HCT116 (cell line): ENCODE data around the gene ATP8A2. TPM values are rescaled to one million over a fixed set of nuclear protein-coding genes. Genes with fewer than 3 reads are reported as not detected.

Experiments
- ATAC-seq: fragments of 200-7000 bp; cut with Tn5 transposase; 2 replicates; pipeline ENCODE4 v1.9.1; 2020; ENCODE audit warnings: mild to moderate bottlenecking, moderate library complexity
- BruUV-seq: library from RNA; stranded (reverse); fragments of 400-500 nt; replicated peaks from 2 replicates; lab custom pipeline; 2021; lab: Mats Ljungman, UMichigan
- CTCF ChIA-PET: fragments of 300-600 bp; sonication (Branson Sonifier 250); formaldehyde crosslinking; loops from one replicate; lab custom pipeline; 2021; ENCODE audit warnings: antibody characterized with exemption; lab: Charles Lee
- POLR2A ChIA-PET: fragments of 300-600, 350-600 bp; sonication (Branson Sonifier 250); formaldehyde crosslinking; loops from one replicate; lab custom pipeline; 2021; ENCODE audit warnings: antibody characterized with exemption; lab: Charles Lee
- RAD21 ChIA-PET, 2 experiments: fragments of 300-600 bp; sonication (Branson Sonifier 250); formaldehyde crosslinking; loops; one replicate each; lab custom pipeline; 2023; ENCODE audit warnings: low total read pairs in 2 of 2; ENCODE audit not compliant: uncharacterized antibody in 2 of 2, unreplicated experiment in 2 of 2, low non-redundant PET in 1 of 2; lab: Charles Lee
- DNase-seq: peaks from one replicate; pipeline ENCODE4 v3.0.0-alpha.2; 2010; ENCODE audit warnings: low read depth, low spot score
- H2AFZ ChIP-seq: fragments of 200-600 bp; shearing (Covaris generic), sonication (generic); 2 replicates; pipeline ENCODE4 v1.6.1; 2017; ENCODE audit warnings: low read depth, mixed run types, mixed read lengths, antibody characterized with exemption, low read length; ENCODE audit not compliant: poor library complexity, severe bottlenecking
- H3K27ac ChIP-seq: 2 replicates; pipeline ENCODE4 v1.5.1; 2012; ENCODE audit warnings: low read depth, low read length
- H3K27me3 ChIP-seq: fragments of 200-600 bp; sonication (generic); 2 replicates; pipeline ENCODE4 v1.6.1; 2016; ENCODE audit warnings: mixed run types, low read length, mixed read lengths; ENCODE audit not compliant: insufficient read depth
- H3K36me3 ChIP-seq, 2 experiments: fragments of 200-500 bp in 1 of 2; fragments of 200-600 bp in 1 of 2; sonication (Bioruptor generic) in 1 of 2; sonication (generic) in 1 of 2; 2 replicates each; pipeline versions ENCODE4 v1.5.1 to v1.6.1; 2014 to 2016; ENCODE audit warnings: low read length in 2 of 2, inconsistent platforms in 1 of 2, mixed read lengths in 1 of 2, mixed run types in 1 of 2; ENCODE audit not compliant: insufficient read depth in 2 of 2, control insufficient read depth in 1 of 2
- H3K4me1 ChIP-seq, 2 experiments: fragments of 200-600 bp in 1 of 2; sonication (generic) in 1 of 2; 2 replicates each; pipeline versions ENCODE4 v1.5.1 to v1.6.1; 2012 to 2017; ENCODE audit warnings: low read length in 2 of 2, inconsistent platforms in 1 of 2, mild to moderate bottlenecking in 1 of 2, mixed read lengths in 1 of 2, mixed run types in 1 of 2, moderate library complexity in 1 of 2; ENCODE audit not compliant: insufficient read depth in 2 of 2, control insufficient read depth in 1 of 2
- H3K4me2 ChIP-seq: fragments of 200-600 bp; sonication (generic); 2 replicates; pipeline ENCODE4 v1.6.1; 2017; ENCODE audit warnings: mixed run types, low read length, mixed read lengths
- H3K4me3 ChIP-seq, 2 experiments: fragments of 200-600 bp in 1 of 2; sonication (generic) in 1 of 2; replicated peaks in 1 of 2; 2 replicates each; pipeline ENCODE4 v1.5.1; 2011 to 2016; ENCODE audit warnings: low read length in 2 of 2, control low read depth in 1 of 2, low read depth in 1 of 2, mild to moderate bottlenecking in 1 of 2, mixed read lengths in 1 of 2, mixed run types in 1 of 2
- H3K79me2 ChIP-seq: fragments of 200-600 bp; sonication (generic); 2 replicates; pipeline ENCODE4 v1.6.1; 2017; ENCODE audit warnings: mild to moderate bottlenecking, mixed run types, low read length, moderate library complexity, mixed read lengths; ENCODE audit not compliant: insufficient read depth
- H3K9ac ChIP-seq: fragments of 200-600 bp; sonication (generic); 2 replicates; pipeline ENCODE4 v1.6.1; 2016; ENCODE audit warnings: low read length, mixed read lengths
- H3K9me2 ChIP-seq: fragments of 200-600 bp; sonication (generic), shearing (Covaris generic); 2 replicates; pipeline ENCODE4 v1.6.1; 2017; ENCODE audit warnings: mixed run types, mild to moderate bottlenecking, moderate library complexity; ENCODE audit not compliant: insufficient read depth
- H3K9me3 ChIP-seq, 2 experiments: fragments of 200-500 bp in 1 of 2; fragments of 200-600 bp in 1 of 2; sonication (Bioruptor generic) in 1 of 2; sonication (generic) in 1 of 2; 2 replicates each; pipeline ENCODE4 v1.6.1; 2014 to 2017; ENCODE audit warnings: low read length in 2 of 2, mixed read lengths in 2 of 2, inconsistent platforms in 1 of 2, low read depth in 1 of 2, mild to moderate bottlenecking in 1 of 2, mixed run types in 1 of 2, moderate library complexity in 1 of 2; ENCODE audit not compliant: control insufficient read depth in 1 of 2, insufficient read depth in 1 of 2
- H4K20me1 ChIP-seq: fragments of 200-600 bp; sonication (generic), shearing (Covaris generic); 2 replicates; pipeline ENCODE4 v1.6.1; 2017; ENCODE audit warnings: mixed run types, mild to moderate bottlenecking, moderate library complexity; ENCODE audit not compliant: insufficient read depth
- ATF3 ChIP-seq: IDR thresholded peaks from 2 replicates; pipeline ENCODE4 v1.6.1; 2012
- EGR1 ChIP-seq: IDR thresholded peaks from 2 replicates; pipeline ENCODE4 v1.6.1; 2012; ENCODE audit warnings: low read depth
- ELF1 ChIP-seq: IDR thresholded peaks from 2 replicates; pipeline ENCODE4 v1.6.1; 2012; ENCODE audit warnings: low read depth, borderline replicate concordance
- POLR2AphosphoS5 ChIP-seq: IDR thresholded peaks from 2 replicates; pipeline ENCODE4 v1.6.1; 2011; ENCODE audit warnings: mild to moderate bottlenecking, low read depth, low read length, moderate library complexity
- RAD21 ChIP-seq: IDR thresholded peaks from 2 replicates; pipeline ENCODE4 v1.6.1; 2012; ENCODE audit warnings: low read depth, mild to moderate bottlenecking
- SIN3A ChIP-seq: IDR thresholded peaks from 2 replicates; pipeline ENCODE4 v1.6.1; 2012; ENCODE audit warnings: low read depth
- SP1 ChIP-seq: IDR thresholded peaks from 2 replicates; pipeline ENCODE4 v1.6.1; 2012; ENCODE audit warnings: low read depth
- SRF ChIP-seq: IDR thresholded peaks from 2 replicates; pipeline ENCODE4 v1.6.1; 2012; ENCODE audit warnings: low read depth
- YY1 ChIP-seq: IDR thresholded peaks from 2 replicates; pipeline ENCODE4 v1.6.1; 2011; ENCODE audit warnings: low read length, low read depth, moderate library complexity, mild to moderate bottlenecking; ENCODE audit not compliant: insufficient replicate concordance; ENCODE audit errors: extremely low read depth
- ZNF274 ChIP-seq: fragments of 200-500 bp; sonication (Bioruptor generic); IDR thresholded peaks from 2 replicates; pipeline ENCODE4 v1.6.1; 2014; ENCODE audit warnings: mild to moderate bottlenecking, low read depth, low read length, inconsistent platforms
- intact Hi-C: fragments of 100-400 bp; cut with micrococcal nuclease; formaldehyde crosslinking; loops from 2 replicates; pipeline ENCODE4 v1.10.0; 2022
- total RNA-seq: library from RNA; stranded (reverse); gene quantifications from one replicate; pipeline ENCODE4 v1.2.1, GENCODE V29; 2021; ENCODE audit not compliant: unreplicated experiment
- TF ChIP-seq, protein P1 (sequence below): IDR thresholded peaks from 2 replicates; pipeline ENCODE4 v1.6.1; 2012; ENCODE audit warnings: low read depth
- TF ChIP-seq, protein P2 (sequence below): IDR thresholded peaks from 2 replicates; pipeline ENCODE4 v1.6.1; 2012
- TF ChIP-seq, protein P3 (sequence below), 3 experiments: fragments of 200-600 bp in 1 of 3; sonication (generic) in 1 of 3; IDR thresholded peaks in 2 of 3; conservative IDR thresholded peaks in 1 of 3; 2 replicates each; pipeline ENCODE4 v1.5.1; 2012 to 2017; ENCODE audit warnings: low read depth in 2 of 3, low read length in 2 of 3, antibody characterized with exemption in 1 of 3, borderline replicate concordance in 1 of 3, control low read depth in 1 of 3, mild to moderate bottlenecking in 1 of 3, mixed read lengths in 1 of 3, mixed run types in 1 of 3, moderate library complexity in 1 of 3; ENCODE audit not compliant: insufficient read depth in 1 of 3

ATP8A2 gene
- total RNA-seq, 1 experiment from 2014 or later = not detected

DNA sequence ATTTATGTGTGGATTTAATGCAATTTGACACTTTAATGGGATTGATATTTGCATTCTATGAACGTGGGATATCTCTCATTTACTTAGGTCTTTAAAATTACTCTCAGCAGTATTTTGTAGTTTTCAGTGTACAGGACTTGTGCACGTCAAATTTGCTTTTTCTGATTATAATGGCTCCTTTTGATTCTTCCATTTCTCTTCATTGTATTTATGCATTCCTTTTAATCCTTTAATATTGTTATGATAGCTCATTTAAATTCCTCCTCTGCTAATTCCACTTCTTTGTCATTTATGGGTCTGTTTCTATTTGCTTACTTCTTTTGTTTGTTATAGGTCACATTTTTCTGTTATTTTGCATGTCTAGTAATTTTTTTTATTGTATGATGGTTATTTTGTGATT is 226.6 kb downstream of the ATP8A2 start:
- H3K79me2 ChIP-seq = no peaks in the 10 kb centered on the region
- ChIA-PET RAD21 (no interaction called here), CTCF (no interaction called here), POLR2A (no interaction called here)
- no peaks in the 10 kb centered on the region for H3K9me2 ChIP-seq
- H2AFZ ChIP-seq = no peak overlapping the region
- no peaks in the 10 kb centered on the region for H3K9me3 ChIP-seq
- no peaks in the 10 kb centered on the region for H4K20me1 ChIP-seq
- intact Hi-C loops = no loop called here
- H3K27ac ChIP-seq = no peak overlapping the region
- no peaks in the 10 kb centered on the region for H3K4me1 ChIP-seq
- ATAC-seq = no peak
- H3K4me3 ChIP-seq = no peak overlapping the region
- TF ChIP-seq SRF = no peak
- TF ChIP-seq ZNF274 = no peak
- no peak for TF ChIP-seq ELF1
- TF ChIP-seq POLR2AphosphoS5 = no peak
- TF ChIP-seq EGR1 = no peak
- TF ChIP-seq RAD21 = no peak
- no peak for TF ChIP-seq SIN3A
- TF ChIP-seq, protein P1, sequence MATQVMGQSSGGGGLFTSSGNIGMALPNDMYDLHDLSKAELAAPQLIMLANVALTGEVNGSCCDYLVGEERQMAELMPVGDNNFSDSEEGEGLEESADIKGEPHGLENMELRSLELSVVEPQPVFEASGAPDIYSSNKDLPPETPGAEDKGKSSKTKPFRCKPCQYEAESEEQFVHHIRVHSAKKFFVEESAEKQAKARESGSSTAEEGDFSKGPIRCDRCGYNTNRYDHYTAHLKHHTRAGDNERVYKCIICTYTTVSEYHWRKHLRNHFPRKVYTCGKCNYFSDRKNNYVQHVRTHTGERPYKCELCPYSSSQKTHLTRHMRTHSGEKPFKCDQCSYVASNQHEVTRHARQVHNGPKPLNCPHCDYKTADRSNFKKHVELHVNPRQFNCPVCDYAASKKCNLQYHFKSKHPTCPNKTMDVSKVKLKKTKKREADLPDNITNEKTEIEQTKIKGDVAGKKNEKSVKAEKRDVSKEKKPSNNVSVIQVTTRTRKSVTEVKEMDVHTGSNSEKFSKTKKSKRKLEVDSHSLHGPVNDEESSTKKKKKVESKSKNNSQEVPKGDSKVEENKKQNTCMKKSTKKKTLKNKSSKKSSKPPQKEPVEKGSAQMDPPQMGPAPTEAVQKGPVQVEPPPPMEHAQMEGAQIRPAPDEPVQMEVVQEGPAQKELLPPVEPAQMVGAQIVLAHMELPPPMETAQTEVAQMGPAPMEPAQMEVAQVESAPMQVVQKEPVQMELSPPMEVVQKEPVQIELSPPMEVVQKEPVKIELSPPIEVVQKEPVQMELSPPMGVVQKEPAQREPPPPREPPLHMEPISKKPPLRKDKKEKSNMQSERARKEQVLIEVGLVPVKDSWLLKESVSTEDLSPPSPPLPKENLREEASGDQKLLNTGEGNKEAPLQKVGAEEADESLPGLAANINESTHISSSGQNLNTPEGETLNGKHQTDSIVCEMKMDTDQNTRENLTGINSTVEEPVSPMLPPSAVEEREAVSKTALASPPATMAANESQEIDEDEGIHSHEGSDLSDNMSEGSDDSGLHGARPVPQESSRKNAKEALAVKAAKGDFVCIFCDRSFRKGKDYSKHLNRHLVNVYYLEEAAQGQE = no peak
- no peak for TF ChIP-seq ATF3
- TF ChIP-seq, protein P2, sequence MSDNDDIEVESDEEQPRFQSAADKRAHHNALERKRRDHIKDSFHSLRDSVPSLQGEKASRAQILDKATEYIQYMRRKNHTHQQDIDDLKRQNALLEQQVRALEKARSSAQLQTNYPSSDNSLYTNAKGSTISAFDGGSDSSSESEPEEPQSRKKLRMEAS = no peak
- TF ChIP-seq SP1 = no peak
- TF ChIP-seq YY1 = no peak
- TF ChIP-seq, protein P3, sequence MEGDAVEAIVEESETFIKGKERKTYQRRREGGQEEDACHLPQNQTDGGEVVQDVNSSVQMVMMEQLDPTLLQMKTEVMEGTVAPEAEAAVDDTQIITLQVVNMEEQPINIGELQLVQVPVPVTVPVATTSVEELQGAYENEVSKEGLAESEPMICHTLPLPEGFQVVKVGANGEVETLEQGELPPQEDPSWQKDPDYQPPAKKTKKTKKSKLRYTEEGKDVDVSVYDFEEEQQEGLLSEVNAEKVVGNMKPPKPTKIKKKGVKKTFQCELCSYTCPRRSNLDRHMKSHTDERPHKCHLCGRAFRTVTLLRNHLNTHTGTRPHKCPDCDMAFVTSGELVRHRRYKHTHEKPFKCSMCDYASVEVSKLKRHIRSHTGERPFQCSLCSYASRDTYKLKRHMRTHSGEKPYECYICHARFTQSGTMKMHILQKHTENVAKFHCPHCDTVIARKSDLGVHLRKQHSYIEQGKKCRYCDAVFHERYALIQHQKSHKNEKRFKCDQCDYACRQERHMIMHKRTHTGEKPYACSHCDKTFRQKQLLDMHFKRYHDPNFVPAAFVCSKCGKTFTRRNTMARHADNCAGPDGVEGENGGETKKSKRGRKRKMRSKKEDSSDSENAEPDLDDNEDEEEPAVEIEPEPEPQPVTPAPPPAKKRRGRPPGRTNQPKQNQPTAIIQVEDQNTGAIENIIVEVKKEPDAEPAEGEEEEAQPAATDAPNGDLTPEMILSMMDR (IDR thresholded peaks at IDR 0.05 in 2 of 3, conservative IDR thresholded peaks at IDR 0.05 in 1 of 3; ENCODE audit: borderline replicate concordance in 1 of 3, insufficient read depth in 1 of 3, low read depth in 2 of 3, low read length in 2 of 3) = no peak
- no peaks in the 10 kb centered on the region for H3K36me3 ChIP-seq
- H3K4me2 ChIP-seq = no peak overlapping the region
- H3K27me3 ChIP-seq = peaks cover 46% of the 10 kb centered on the region
- no peak for DNase-seq
- BruUV-seq = no TSS peak
- no peak overlapping the region for H3K9ac ChIP-seq
